ENCODE data around the gene MAST4.

GRCh38 chr5:67189079-67189354 is 592.8 kb downstream of the MAST4 start:
- no peak for TF ChIP-seq CTCF (conservative IDR thresholded peaks at IDR 0.05; ENCODE audit: low read depth, low read length)
- TF ChIP-seq POLR2A (IDR thresholded peaks at IDR 0.05; ENCODE audit: low read depth, low read length), result no peak
- TF ChIP-seq BHLHE40 (IDR thresholded peaks at IDR 0.05; ENCODE audit: low read depth, low read length), result no peak
- no peak for TF ChIP-seq SMC3 (IDR thresholded peaks at IDR 0.05; ENCODE audit: low read depth, low read length)
- no peak for TF ChIP-seq RFX5 (IDR thresholded peaks at IDR 0.05; ENCODE audit: low read depth, low read length)
- no peak for TF ChIP-seq RAD21 (IDR thresholded peaks at IDR 0.05; ENCODE audit: low read length)
- TF ChIP-seq MXI1 (IDR thresholded peaks at IDR 0.05; ENCODE audit: borderline replicate concordance, low read depth, low read length), result no peak
- TF ChIP-seq, protein P1, sequence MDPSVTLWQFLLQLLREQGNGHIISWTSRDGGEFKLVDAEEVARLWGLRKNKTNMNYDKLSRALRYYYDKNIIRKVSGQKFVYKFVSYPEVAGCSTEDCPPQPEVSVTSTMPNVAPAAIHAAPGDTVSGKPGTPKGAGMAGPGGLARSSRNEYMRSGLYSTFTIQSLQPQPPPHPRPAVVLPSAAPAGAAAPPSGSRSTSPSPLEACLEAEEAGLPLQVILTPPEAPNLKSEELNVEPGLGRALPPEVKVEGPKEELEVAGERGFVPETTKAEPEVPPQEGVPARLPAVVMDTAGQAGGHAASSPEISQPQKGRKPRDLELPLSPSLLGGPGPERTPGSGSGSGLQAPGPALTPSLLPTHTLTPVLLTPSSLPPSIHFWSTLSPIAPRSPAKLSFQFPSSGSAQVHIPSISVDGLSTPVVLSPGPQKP (IDR thresholded peaks at IDR 0.05; ENCODE audit: borderline replicate concordance, low read depth, low read length), result no peak
- no peak for TF ChIP-seq USF2 (IDR thresholded peaks at IDR 0.05; ENCODE audit: low read depth, low read length)
- TF ChIP-seq CEBPB (IDR thresholded peaks at IDR 0.05; ENCODE audit: low read depth, low read length), result no peak
- no peak for TF ChIP-seq MAZ (IDR thresholded peaks at IDR 0.05; ENCODE audit: borderline replicate concordance, low read depth, low read length)
- TF ChIP-seq RCOR1 (IDR thresholded peaks at IDR 0.05; ENCODE audit: insufficient replicate concordance, low read length), result no peak
- TF ChIP-seq MAFK (IDR thresholded peaks at IDR 0.05; ENCODE audit: low read depth, low read length), result no peak

All from IMR-90 (cell line).